ENCODE data around the gene SEBOX.

DNA sequence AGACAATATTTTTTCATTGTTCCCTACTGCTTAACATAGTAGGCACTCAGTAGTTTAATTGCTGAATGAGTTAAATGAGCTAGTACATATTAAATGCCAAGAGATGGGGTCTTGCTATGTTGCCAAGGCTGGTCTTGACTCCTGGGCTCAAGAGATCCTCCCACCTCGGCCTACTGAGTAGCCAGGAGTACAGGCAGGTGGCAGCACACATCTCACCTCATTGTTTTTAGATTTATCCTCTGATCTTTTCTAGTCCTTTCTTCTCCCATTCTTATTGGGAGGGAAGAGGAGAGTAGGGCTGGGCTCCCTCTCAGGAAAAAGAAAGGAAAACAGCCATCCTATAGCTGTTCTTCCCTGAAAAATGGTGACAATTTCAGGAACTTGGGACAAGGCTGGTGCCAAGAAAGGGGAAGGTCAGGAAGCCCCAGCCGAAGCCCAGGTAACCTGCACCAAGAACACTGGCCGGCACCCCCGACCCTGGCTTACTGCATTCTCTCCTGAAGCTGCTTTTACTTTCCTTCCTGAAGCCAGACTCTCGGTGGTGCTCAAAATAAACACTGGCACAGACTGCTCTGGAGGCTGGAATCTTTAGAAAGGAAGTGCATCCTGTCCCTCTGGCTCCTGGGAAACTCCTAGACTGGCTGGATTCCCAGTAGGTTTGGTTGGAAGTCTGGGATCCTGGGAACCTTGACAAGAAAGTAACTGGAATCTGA lies 26.8 kb downstream of the SEBOX start:
- no peak for TF ChIP-seq BHLHE40 (IDR thresholded peaks at IDR 0.05; ENCODE audit: borderline replicate concordance)
- TF ChIP-seq TARDBP (IDR thresholded peaks at IDR 0.05), result no peak
- no peak for TF ChIP-seq SUZ12 (IDR thresholded peaks at IDR 0.05)
- no peak for TF ChIP-seq HDGF (IDR thresholded peaks at IDR 0.05; ENCODE audit: borderline replicate concordance)
- no peak for TF ChIP-seq ELF4 (IDR thresholded peaks at IDR 0.05)
- TF ChIP-seq SP1 (IDR thresholded peaks at IDR 0.05), result no peak
- TF ChIP-seq FOXA1 (IDR thresholded peaks at IDR 0.05), result no peak
- TF ChIP-seq FOXK2 (IDR thresholded peaks at IDR 0.05), result no peak
- no peak for TF ChIP-seq FOXM1 (IDR thresholded peaks at IDR 0.05; ENCODE audit: borderline replicate concordance)
- no peak for TF ChIP-seq CTBP1 (IDR thresholded peaks at IDR 0.05; ENCODE audit: borderline replicate concordance)
- TF ChIP-seq LEF1 (IDR thresholded peaks at IDR 0.05; ENCODE audit: borderline replicate concordance), result no peak
- TF ChIP-seq, protein P1, sequence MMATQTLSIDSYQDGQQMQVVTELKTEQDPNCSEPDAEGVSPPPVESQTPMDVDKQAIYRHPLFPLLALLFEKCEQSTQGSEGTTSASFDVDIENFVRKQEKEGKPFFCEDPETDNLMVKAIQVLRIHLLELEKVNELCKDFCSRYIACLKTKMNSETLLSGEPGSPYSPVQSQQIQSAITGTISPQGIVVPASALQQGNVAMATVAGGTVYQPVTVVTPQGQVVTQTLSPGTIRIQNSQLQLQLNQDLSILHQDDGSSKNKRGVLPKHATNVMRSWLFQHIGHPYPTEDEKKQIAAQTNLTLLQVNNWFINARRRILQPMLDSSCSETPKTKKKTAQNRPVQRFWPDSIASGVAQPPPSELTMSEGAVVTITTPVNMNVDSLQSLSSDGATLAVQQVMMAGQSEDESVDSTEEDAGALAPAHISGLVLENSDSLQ (IDR thresholded peaks at IDR 0.05), result no peak
- no peak for TF ChIP-seq NFRKB (IDR thresholded peaks at IDR 0.05)
